ENCODE results near the gene CIDEC.

GRCh38 chr3:9841015-9841414 lies 39.0 kb downstream of the CIDEC start:
- TF ChIP-seq POLR2A (IDR thresholded peaks at IDR 0.05): no peak
- TF ChIP-seq, protein P1, sequence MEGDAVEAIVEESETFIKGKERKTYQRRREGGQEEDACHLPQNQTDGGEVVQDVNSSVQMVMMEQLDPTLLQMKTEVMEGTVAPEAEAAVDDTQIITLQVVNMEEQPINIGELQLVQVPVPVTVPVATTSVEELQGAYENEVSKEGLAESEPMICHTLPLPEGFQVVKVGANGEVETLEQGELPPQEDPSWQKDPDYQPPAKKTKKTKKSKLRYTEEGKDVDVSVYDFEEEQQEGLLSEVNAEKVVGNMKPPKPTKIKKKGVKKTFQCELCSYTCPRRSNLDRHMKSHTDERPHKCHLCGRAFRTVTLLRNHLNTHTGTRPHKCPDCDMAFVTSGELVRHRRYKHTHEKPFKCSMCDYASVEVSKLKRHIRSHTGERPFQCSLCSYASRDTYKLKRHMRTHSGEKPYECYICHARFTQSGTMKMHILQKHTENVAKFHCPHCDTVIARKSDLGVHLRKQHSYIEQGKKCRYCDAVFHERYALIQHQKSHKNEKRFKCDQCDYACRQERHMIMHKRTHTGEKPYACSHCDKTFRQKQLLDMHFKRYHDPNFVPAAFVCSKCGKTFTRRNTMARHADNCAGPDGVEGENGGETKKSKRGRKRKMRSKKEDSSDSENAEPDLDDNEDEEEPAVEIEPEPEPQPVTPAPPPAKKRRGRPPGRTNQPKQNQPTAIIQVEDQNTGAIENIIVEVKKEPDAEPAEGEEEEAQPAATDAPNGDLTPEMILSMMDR (IDR thresholded peaks at IDR 0.05): no peak
